Stimulated activated CD4-positive, alpha-beta T cell treated with anti-CD3 and anti-CD28 coated beads, Interleukin-1b, Interleukin-23, amount 100 ng/mL, for 48 hours (primary cell): ENCODE results near the gene TPTE.
"Not testable (repeated sequence)": the region's sequence is repeated elsewhere in the genome, so short reads cannot be mapped to it uniquely, and the experiment has no call there.

Source experiments
- DNase-seq: peaks from one replicate; pipeline ENCODE4 v3.0.0-alpha.2; 2020

The TPTE gene

DNA sequence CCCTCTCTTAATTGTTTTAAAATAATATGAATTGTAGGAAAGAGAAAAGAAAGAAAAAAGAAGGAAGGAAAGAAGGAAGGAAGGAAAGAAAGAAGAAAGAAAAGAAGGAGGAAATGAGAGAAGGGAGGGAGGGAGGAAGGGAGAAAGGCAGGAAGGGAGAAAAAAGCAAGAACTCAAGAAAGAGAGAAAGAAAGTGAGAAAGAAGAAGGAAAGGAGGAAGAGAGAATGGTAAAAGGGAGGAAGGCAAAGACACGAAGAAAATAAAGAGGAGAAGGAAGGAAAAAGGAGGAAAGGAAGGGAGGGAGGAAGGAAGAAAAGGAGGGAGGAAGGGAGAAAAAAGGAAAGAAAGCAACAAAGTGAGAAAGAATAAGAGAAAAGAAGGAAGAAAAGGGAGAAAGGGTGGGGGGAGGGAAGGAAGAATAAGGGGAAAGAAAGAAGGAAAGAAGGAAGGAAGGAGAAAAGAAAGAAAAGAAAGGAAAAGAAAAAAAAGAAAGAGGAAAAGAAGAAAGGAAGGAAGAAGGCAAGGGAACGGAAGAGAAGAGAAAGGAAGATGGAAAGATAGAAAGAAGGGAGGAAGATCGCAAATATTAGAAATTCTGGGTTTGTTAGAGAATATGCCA is 95.9 kb downstream of the TPTE start:
- DNase-seq, result not testable (repeated sequence)

- DNase-seq, result no peak
Measured at GRCh38 chr21:10627316-10627863, 106.0 kb downstream of the TPTE start.

GRCh38 chr21:10629239-10629638 is 107.9 kb downstream of the TPTE start:
- DNase-seq, result not testable (repeated sequence)

- DNase-seq, result not testable (repeated sequence)
Measured at GRCh38 chr21:10630829-10631228, 109.4 kb downstream of the TPTE start.

GRCh38 chr21:10631316-10631715 is 109.9 kb downstream of the TPTE start:
- DNase-seq, result not testable (repeated sequence)

DNA sequence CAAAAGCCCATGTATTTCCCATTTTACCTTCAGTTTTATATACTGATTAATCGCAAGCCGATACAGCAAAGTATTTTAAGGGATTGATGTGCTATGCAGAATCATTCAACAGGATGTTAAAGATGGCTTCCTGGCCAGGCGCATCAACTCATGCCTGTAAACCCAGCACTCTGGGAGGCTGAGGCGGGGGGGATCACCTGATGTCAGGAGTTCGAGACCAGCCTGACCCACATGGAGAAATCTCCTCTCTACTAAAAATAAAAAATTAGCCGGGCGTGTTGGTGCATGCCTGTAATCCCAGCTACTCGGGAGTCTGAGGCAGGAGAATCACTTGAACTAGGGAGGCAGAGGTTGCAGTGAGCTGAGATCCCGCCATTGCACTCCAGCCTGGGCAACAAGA is 116.8 kb downstream of the TPTE start:
- DNase-seq, result not testable (repeated sequence)

DNA sequence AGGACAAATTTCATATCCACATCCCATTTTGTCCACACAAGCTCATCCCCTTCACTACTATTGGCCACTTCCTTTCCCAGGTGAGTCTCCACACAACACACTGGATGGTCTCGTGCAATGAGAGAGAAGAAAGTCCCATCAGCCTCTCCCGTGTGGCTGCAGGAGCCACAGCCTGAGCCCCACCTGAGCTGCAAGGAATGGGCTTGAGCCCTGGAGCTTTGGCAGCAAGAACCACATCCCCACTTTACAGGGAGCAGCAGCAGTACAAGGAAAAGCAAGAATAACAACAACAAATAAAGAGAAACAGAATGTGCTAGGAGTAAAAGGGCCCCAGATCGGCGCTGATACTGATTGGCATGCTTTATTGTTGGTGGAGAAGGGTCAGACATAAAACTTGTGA is 117.7 kb downstream of the TPTE start:
- DNase-seq, result no peak

GRCh38 chr21:10639746-10640145 is 118.4 kb downstream of the TPTE start:
- DNase-seq, result not testable (repeated sequence)

- DNase-seq, result no peak
Measured at GRCh38 chr21:10640446-10640845, 119.1 kb downstream of the TPTE start.

DNA sequence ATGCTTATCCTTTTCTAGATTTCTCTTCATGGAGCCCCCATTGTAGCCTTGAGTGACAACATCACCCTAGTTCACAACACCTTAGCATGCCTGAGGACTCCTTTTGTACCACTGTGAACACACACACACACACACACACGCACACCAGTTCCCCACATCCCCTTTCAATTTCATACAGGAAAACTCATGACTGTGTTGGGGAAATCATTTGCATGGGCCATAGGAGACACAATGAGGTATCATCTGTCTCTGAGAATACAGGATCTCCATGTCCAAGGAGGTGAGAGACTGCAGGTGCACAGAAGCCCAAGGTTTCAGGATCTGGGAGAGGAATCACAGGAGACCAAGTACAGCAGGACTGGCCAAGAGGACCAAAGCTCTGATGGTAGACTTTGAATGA is 119.7 kb downstream of the TPTE start:
- no peak for DNase-seq

- DNase-seq, result not testable (repeated sequence)
Measured at GRCh38 chr21:10645667-10646066, 124.3 kb downstream of the TPTE start.

- DNase-seq, result not testable (repeated sequence)
Measured at GRCh38 chr21:10649350-10650149, 128.2 kb downstream of the TPTE start.

DNA sequence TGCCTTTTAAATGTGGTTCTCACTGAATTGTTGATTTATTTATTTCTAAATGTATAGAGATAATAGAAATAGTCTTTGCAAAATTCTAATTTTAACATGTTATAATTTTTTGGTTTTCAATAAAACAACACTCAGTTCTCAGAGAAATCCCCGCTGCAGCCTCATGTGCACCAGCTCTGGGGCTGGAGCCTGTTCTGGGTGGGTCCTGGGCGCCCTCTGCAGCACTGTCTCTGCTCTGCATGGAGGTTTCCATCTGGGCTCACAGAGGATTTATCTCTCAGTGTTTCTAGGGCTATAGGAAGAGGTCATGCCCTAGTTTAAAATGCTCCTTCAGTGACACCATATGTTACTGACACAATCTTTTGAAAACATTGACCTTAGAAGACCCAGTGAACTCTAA is 128.9 kb downstream of the TPTE start:
- not testable (repeated sequence) for DNase-seq
